ENCODE measurements around the gene CLK3. TPM values are rescaled to one million over a fixed set of nuclear protein-coding genes. Genes with fewer than 3 reads are reported as not detected.

CLK3 gene
- total RNA-seq, 4 donors from 2014 or later, result 123 to 361 (median 213) TPM

- no peak for TF ChIP-seq CTCF (IDR thresholded peaks at IDR 0.05)
- no peak for TF ChIP-seq POLR2A (IDR thresholded peaks at IDR 0.05)
- H3K27me3 ChIP-seq, result no peaks in the 10 kb centered on the region
- no peak overlapping the region for H3K4me3 ChIP-seq
- no peaks in the 10 kb centered on the region for H3K9me3 ChIP-seq
- H3K36me3 ChIP-seq, result peaks cover 0 to 98% (median 0%) of the 10 kb centered on the region in 3 donors
- H3K4me1 ChIP-seq, result peaks cover 0 to 24% (median 2%) of the 10 kb centered on the region in 4 donors
- peak overlapping the region in 2 of 4 donors; percentile 65 to 70 for H3K27ac ChIP-seq
- DNase-seq, result no peak
These were observed 10.1 kb downstream of the CLK3 start for GRCh38 chr15:74625693-74626092.

GRCh38 chr15:74626336-74626735, 10.7 kb downstream of the CLK3 start:
- no peak for DNase-seq
- peaks cover 0 to 98% (median 0%) of the 10 kb centered on the region in 3 donors for H3K36me3 ChIP-seq
- TF ChIP-seq CTCF (IDR thresholded peaks at IDR 0.05) (no peak), POLR2A (IDR thresholded peaks at IDR 0.05) (no peak)

GRCh38 chr15:74626752-74627692, 11.4 kb downstream of the CLK3 start:
- no peak for TF ChIP-seq POLR2A (IDR thresholded peaks at IDR 0.05)
- no peak for TF ChIP-seq CTCF (IDR thresholded peaks at IDR 0.05)
- H3K27ac ChIP-seq, result peak overlapping the region in 2 of 4 donors; percentile 65 to 70
- no peak overlapping the region for H3K4me3 ChIP-seq
- H3K36me3 ChIP-seq, result peaks cover 0 to 94% (median 0%) of the 10 kb centered on the region in 3 donors
- H3K9me3 ChIP-seq, result no peaks in the 10 kb centered on the region
- H3K4me1 ChIP-seq, result peaks cover 0 to 22% (median 2%) of the 10 kb centered on the region in 4 donors
- DNase-seq, result peak in 2 of 3 donors; percentile 37 to 46
- H3K27me3 ChIP-seq, result no peaks in the 10 kb centered on the region

More at GRCh38 chr15:74626336-74626735, 10.7 kb downstream of the CLK3 start:
- Histone ChIP-seq H3K4me1 (peaks cover 0 to 22% (median 2%) of the 10 kb centered on the region in 4 donors), H3K27me3 (no peaks in the 10 kb centered on the region), H3K4me3 (no peak overlapping the region), H3K9me3 (no peaks in the 10 kb centered on the region), H3K27ac (peak overlapping the region in 2 of 4 donors; percentile 65 to 70)

GRCh38 chr15:74627766-74628165, 12.1 kb downstream of the CLK3 start:
- H3K4me3 ChIP-seq, result no peak overlapping the region
- TF ChIP-seq CTCF (IDR thresholded peaks at IDR 0.05) (no peak), POLR2A (IDR thresholded peaks at IDR 0.05) (no peak)
- peaks cover 0 to 22% (median 2%) of the 10 kb centered on the region in 4 donors for H3K4me1 ChIP-seq
- peak overlapping the region in 2 of 4 donors; percentile 65 to 70 for H3K27ac ChIP-seq
- no peak for DNase-seq
- peaks cover 0 to 94% (median 0%) of the 10 kb centered on the region in 3 donors for H3K36me3 ChIP-seq
- H3K9me3 ChIP-seq, result no peaks in the 10 kb centered on the region
- H3K27me3 ChIP-seq, result no peaks in the 10 kb centered on the region

GRCh38 chr15:74628199-74628598, 12.6 kb downstream of the CLK3 start:
- Histone ChIP-seq H3K4me1 (peaks cover 0 to 22% (median 2%) of the 10 kb centered on the region in 4 donors), H3K27me3 (no peaks in the 10 kb centered on the region), H3K9me3 (no peaks in the 10 kb centered on the region), H3K36me3 (peaks cover 0 to 94% (median 0%) of the 10 kb centered on the region in 3 donors), H3K4me3 (no peak overlapping the region), H3K27ac (peak overlapping the region in 2 of 4 donors; percentile 65 to 70)
- no peak for TF ChIP-seq CTCF (IDR thresholded peaks at IDR 0.05)
- no peak for TF ChIP-seq POLR2A (IDR thresholded peaks at IDR 0.05)
- DNase-seq, result no peak

Data from Peyer's patch (tissue), 4 donors.